ENCODE data around the gene PIK3R2. TPM values are rescaled to one million over a fixed set of nuclear protein-coding genes. Genes with fewer than 3 reads are reported as not detected.
"Not testable (repeated sequence)": the region's sequence is repeated elsewhere in the genome, so short reads cannot be mapped to it uniquely, and the experiment has no call there.

The PIK3R2 gene
- total RNA-seq, 4 donors from 2014 or later = 30.5 to 135 (median 31.2) TPM

DNA sequence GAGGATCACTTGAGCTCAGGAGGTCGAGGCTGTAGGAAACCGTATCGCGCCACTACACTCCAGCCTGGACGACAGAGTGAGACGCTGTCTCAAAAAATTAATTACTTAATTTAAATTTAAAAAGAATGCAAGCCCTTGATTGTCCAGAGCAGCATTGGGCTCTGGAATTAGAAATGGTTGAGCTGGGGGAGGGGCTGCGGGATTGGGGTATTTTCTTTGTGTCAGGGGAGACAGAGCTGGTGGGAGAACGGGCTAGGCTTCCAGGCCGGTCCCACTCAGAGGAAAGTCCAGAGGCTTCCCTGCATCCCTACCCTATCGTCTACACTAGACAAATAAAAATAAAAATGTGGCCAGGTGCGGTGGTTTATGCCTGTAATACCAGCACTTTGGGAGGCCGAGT is 53.1 kb downstream of the PIK3R2 start:
- intact Hi-C loops (cut with DNase I; ENCODE audit: low total_unique reads) = loop anchor here (10.0 kb wide), 1 partner anchor 209 kb away; the partner anchor contains the start of gene SSBP4
- H3K4me1 ChIP-seq = peaks cover 0 to 27% (median 23%) of the 10 kb centered on the region in 4 donors
- peak overlapping the region; percentile 90 to 99 (median 96) for H3K27ac ChIP-seq
- H3K36me3 ChIP-seq = no peaks in the 10 kb centered on the region
- peaks cover 12% of the 10 kb centered on the region for H3K27me3 ChIP-seq
- in situ Hi-C loops (cut with MboI; ENCODE audit: low pct_ligation_motif_present in 1 of 4, low pct_unique_long_range_greater_than_20kb in 1 of 4, low sequenced_read_pairs in 3 of 4) = loop anchor here in 1 of 4 donors (25.0 kb wide), 1 partner anchor 131 kb away; the partner anchor contains the start of gene PGPEP1
- H3K4me3 ChIP-seq = no peak overlapping the region
- TF ChIP-seq, protein P1, sequence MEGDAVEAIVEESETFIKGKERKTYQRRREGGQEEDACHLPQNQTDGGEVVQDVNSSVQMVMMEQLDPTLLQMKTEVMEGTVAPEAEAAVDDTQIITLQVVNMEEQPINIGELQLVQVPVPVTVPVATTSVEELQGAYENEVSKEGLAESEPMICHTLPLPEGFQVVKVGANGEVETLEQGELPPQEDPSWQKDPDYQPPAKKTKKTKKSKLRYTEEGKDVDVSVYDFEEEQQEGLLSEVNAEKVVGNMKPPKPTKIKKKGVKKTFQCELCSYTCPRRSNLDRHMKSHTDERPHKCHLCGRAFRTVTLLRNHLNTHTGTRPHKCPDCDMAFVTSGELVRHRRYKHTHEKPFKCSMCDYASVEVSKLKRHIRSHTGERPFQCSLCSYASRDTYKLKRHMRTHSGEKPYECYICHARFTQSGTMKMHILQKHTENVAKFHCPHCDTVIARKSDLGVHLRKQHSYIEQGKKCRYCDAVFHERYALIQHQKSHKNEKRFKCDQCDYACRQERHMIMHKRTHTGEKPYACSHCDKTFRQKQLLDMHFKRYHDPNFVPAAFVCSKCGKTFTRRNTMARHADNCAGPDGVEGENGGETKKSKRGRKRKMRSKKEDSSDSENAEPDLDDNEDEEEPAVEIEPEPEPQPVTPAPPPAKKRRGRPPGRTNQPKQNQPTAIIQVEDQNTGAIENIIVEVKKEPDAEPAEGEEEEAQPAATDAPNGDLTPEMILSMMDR (IDR thresholded peaks at IDR 0.05) = no peak
- no peak for TF ChIP-seq POLR2AphosphoS5 (IDR thresholded peaks at IDR 0.05)
- 70 to 79% methylated on average over 8 to 12 of the region's 12 CpGs for WGBS, 2 donors (ENCODE audit: low coverage in 1 of 2)
- DNase-seq = no peak
- no peaks in the 10 kb centered on the region for H3K9me3 ChIP-seq

- Histone ChIP-seq H3K27ac (no peak overlapping the region), H3K4me3 (no peak overlapping the region), H3K9me3 (no peaks in the 10 kb centered on the region), H3K27me3 (peaks cover 12% of the 10 kb centered on the region), H3K4me1 (peaks cover 0 to 19% (median 15%) of the 10 kb centered on the region in 4 donors), H3K36me3 (no peaks in the 10 kb centered on the region)
- WGBS, 2 donors (ENCODE audit: low coverage in 1 of 2) = 20 to 33% methylated on average over 3 to 24 of the region's 32 CpGs
- no peak for TF ChIP-seq POLR2A (IDR thresholded peaks at IDR 0.05)
- no peak for TF ChIP-seq EP300 (IDR thresholded peaks at IDR 0.05; ENCODE audit: low read depth)
- no peak for TF ChIP-seq POLR2AphosphoS5 (IDR thresholded peaks at IDR 0.05)
- TF ChIP-seq, protein P1 (IDR thresholded peaks at IDR 0.05) = peak; percentile 38 to 77 (median 72)
- intact Hi-C loops (cut with DNase I; ENCODE audit: low total_unique reads) = loop anchor here (10.0 kb wide), 1 partner anchor 206 kb away; the partner anchor contains the start of gene SSBP4
- in situ Hi-C loops (cut with MboI; ENCODE audit: low pct_ligation_motif_present in 1 of 4, low pct_unique_long_range_greater_than_20kb in 1 of 4, low sequenced_read_pairs in 3 of 4) = loop anchor here in 1 of 4 donors (25.0 kb wide), 1 partner anchor 129 kb away; the partner anchor contains the start of gene PGPEP1
- DNase-seq = peak; percentile 38
Measured at GRCh38 chr19:18208098-18208951, 55.4 kb downstream of the PIK3R2 start.

GRCh38 chr19:18209912-18210311 is 56.9 kb downstream of the PIK3R2 start:
- 82 to 95% methylated on average over 3 to 5 of the region's 5 CpGs for WGBS, 2 donors (ENCODE audit: low coverage in 1 of 2)
- Histone ChIP-seq H3K4me1 (peaks cover 0 to 11% (median 8%) of the 10 kb centered on the region in 4 donors), H3K27me3 (peaks cover 12% of the 10 kb centered on the region)
- not testable (repeated sequence) for H3K36me3 ChIP-seq, H3K9me3 ChIP-seq, DNase-seq, H3K4me3 ChIP-seq, H3K27ac ChIP-seq
- in situ Hi-C loops (cut with MboI; ENCODE audit: low pct_ligation_motif_present in 1 of 4, low pct_unique_long_range_greater_than_20kb in 1 of 4, low sequenced_read_pairs in 3 of 4) = loop anchor here in 1 of 4 donors (25.0 kb wide), 1 partner anchor 127 kb away; the partner anchor contains the start of gene PGPEP1
- intact Hi-C loops (cut with DNase I; ENCODE audit: low total_unique reads) = loop anchor here (10.0 kb wide), 1 partner anchor 205 kb away; the partner anchor contains the start of gene SSBP4

GRCh38 chr19:18211683-18212082 is 58.7 kb downstream of the PIK3R2 start:
- 81% methylated on average over 14 of the region's 14 CpGs; no CpG with 5 or more reads in 1 of the 2 donors for WGBS, 2 donors (ENCODE audit: low coverage in 1 of 2)
- H3K4me1 ChIP-seq = no peaks in the 10 kb centered on the region
- no peaks in the 10 kb centered on the region for H3K9me3 ChIP-seq
- in situ Hi-C loops (cut with MboI; ENCODE audit: low pct_ligation_motif_present in 1 of 4, low pct_unique_long_range_greater_than_20kb in 1 of 4, low sequenced_read_pairs in 3 of 4) (loop anchor here in 1 of 4 donors (25.0 kb wide), 1 partner anchor 126 kb away; the partner anchor contains the start of gene PGPEP1), intact Hi-C loops (cut with DNase I; ENCODE audit: low total_unique reads) (loop anchor here (2.0 kb wide), 1 partner anchor 39 kb away; no protein-coding TSS in a partner anchor)
- DNase-seq = no peak
- no peak overlapping the region for H3K4me3 ChIP-seq
- H3K27me3 ChIP-seq = peaks cover 12% of the 10 kb centered on the region
- H3K36me3 ChIP-seq = no peaks in the 10 kb centered on the region
- no peak overlapping the region for H3K27ac ChIP-seq
- TF ChIP-seq POLR2A (IDR thresholded peaks at IDR 0.05) (no peak), EP300 (IDR thresholded peaks at IDR 0.05; ENCODE audit: low read depth) (no peak), POLR2AphosphoS5 (IDR thresholded peaks at IDR 0.05) (no peak)
- TF ChIP-seq, protein P1 (IDR thresholded peaks at IDR 0.05) = no peak

All from transverse colon (tissue), 4 donors.